NT2/D1 (cell line): Measurements from ENCODE around the gene ZDHHC6.
"Not testable (repeated sequence)": the region's sequence is repeated elsewhere in the genome, so short reads cannot be mapped to it uniquely, and the experiment has no call there.

Experiments used
- DNase-seq: peaks from one replicate; pipeline ENCODE4 v3.0.0-alpha.2; 2011; ENCODE audit warnings: low read depth, low spot score
- H3K27me3 ChIP-seq: 2 replicates; pipeline ENCODE4 v1.6.0; 2011; ENCODE audit warnings: mild to moderate bottlenecking; ENCODE audit not compliant: insufficient read length, insufficient read depth
- H3K36me3 ChIP-seq: 2 replicates; pipeline ENCODE4 v1.6.1; 2011; ENCODE audit warnings: mild to moderate bottlenecking, low read length, mixed read lengths; ENCODE audit not compliant: insufficient read depth, insufficient read length
- H3K4me1 ChIP-seq: 2 replicates; pipeline ENCODE4 v1.5.1; 2011; ENCODE audit not compliant: insufficient read depth, insufficient read length
- H3K4me3 ChIP-seq: 2 replicates; pipeline ENCODE4 v1.5.1; 2011; ENCODE audit warnings: low read depth; ENCODE audit not compliant: insufficient read length
- H3K9ac ChIP-seq: 2 replicates; pipeline ENCODE4 v1.6.0; 2011; ENCODE audit warnings: low read depth; ENCODE audit not compliant: insufficient read length
- H3K9me3 ChIP-seq: 2 replicates; pipeline ENCODE4 v1.5.1; 2011; ENCODE audit warnings: mild to moderate bottlenecking, low read length; ENCODE audit not compliant: insufficient read depth
- SUZ12 ChIP-seq: IDR thresholded peaks from 2 replicates; pipeline ENCODE4 v1.6.1; 2011; ENCODE audit not compliant: insufficient read length, insufficient read depth; ENCODE audit errors: extremely low read depth
- YY1 ChIP-seq: IDR thresholded peaks from 2 replicates; pipeline ENCODE4 v1.6.1; 2011; ENCODE audit not compliant: insufficient read length, insufficient read depth
- ZNF274 ChIP-seq: IDR thresholded peaks from 2 replicates; pipeline ENCODE4 v1.6.1; 2011; ENCODE audit warnings: mild to moderate bottlenecking, low read depth, low read length

ZDHHC6 gene

DNA sequence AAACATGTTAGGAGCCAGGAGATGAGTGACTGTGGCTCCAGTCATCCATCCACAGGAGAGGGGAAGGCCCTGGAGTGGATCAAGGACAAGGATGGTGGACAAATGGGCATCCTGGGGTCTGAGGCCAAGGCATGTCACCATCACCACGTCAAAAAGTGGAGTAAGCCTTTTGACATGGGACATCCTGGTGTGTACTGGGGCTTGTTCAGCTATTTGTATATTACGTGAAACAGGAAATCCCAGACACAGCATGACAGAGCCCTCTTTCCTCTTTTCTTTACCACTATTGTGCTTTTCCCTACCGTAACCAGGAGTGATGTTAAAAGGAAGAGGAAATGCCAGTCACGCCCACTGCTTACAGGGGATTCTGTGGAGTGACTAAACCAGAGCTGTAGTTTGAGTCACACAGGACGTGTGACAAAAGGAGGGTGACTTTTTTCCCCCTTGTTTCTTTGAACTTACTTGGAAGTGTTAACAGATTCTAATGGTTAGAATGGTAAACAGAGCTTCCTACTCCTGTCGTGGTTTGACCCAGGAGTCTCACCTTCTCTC lies 57.4 kb downstream of the ZDHHC6 start:
- H3K9ac ChIP-seq, result no peak overlapping the region
- no peaks in the 10 kb centered on the region for H3K27me3 ChIP-seq
- no peaks in the 10 kb centered on the region for H3K4me1 ChIP-seq
- no peaks in the 10 kb centered on the region for H3K36me3 ChIP-seq
- no peak overlapping the region for H3K4me3 ChIP-seq
- TF ChIP-seq ZNF274 (no peak), SUZ12 (no peak), YY1 (no peak)
- DNase-seq, result no peak
- H3K9me3 ChIP-seq, result no peaks in the 10 kb centered on the region

DNA sequence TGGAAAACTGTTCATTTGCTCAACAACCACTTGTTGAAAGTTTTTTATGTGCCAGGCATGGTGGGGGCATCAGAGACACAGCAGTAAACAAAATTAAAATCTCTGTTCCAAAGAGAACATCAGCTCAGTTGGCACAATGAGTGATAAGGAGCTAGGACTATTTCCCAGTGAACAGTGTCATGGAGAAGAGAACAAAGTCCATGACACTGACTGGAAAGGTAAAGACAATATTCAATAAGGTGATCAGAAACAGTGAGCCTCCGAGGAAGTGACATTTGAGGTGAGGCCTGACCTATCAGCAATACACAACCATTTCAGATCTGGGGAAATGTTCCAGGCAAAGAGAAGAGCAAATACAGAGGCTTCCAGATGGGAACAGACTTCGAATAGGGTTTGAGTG lies 58.2 kb downstream of the ZDHHC6 start:
- no peak overlapping the region for H3K9ac ChIP-seq
- no peaks in the 10 kb centered on the region for H3K36me3 ChIP-seq
- H3K27me3 ChIP-seq, result no peaks in the 10 kb centered on the region
- no peak for TF ChIP-seq SUZ12
- TF ChIP-seq ZNF274, result no peak
- no peak for TF ChIP-seq YY1
- no peak overlapping the region for H3K4me3 ChIP-seq
- no peak for DNase-seq
- H3K4me1 ChIP-seq, result no peaks in the 10 kb centered on the region
- H3K9me3 ChIP-seq, result no peaks in the 10 kb centered on the region

DNA sequence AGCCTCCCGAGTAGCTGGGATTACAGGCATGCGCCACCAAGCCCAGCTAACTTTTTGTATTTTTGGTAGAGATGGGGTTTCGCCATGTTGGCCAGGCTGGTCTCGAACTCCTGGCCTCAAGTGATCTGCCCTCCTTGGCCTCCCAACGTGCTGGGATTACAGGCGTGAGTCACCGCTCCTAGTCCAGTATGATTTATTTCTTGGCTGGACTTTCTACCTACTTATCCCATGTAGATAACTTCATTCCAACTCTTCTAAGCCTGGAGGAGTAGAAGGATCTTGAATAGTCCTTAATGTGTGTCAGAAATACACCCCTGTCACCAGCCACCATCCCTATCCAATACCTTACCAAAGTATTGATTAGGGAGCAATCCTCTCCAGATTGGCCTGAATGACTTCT lies 58.7 kb downstream of the ZDHHC6 start:
- not testable (repeated sequence) for H3K4me1 ChIP-seq, H3K36me3 ChIP-seq, DNase-seq

DNA sequence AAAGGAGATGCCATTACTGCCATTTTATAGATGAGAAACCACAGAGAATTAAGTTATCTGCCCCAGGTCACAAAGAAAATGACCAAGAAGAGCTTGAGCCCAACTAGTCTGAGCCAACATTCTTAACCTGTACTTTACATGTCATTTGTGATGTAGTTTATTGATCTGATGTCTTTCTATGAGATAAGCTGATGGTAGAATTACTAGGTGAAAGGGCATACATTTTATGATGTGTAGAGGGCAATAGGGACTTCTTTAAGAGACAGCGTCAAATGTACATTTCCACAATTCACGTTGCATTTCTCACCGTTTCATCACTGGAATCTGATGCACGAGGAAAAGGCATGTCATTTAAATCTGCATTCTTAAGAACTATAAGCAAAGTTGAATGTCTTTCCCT lies 61.5 kb downstream of the ZDHHC6 start:
- no peaks in the 10 kb centered on the region for H3K9me3 ChIP-seq
- DNase-seq, result no peak
- H3K27me3 ChIP-seq, result no peaks in the 10 kb centered on the region
- no peaks in the 10 kb centered on the region for H3K4me1 ChIP-seq
- H3K9ac ChIP-seq, result no peak overlapping the region
- H3K4me3 ChIP-seq, result no peak overlapping the region
- TF ChIP-seq YY1 (no peak), SUZ12 (no peak), ZNF274 (no peak)
- H3K36me3 ChIP-seq, result no peaks in the 10 kb centered on the region

More for the DNA sequence above, 58.7 kb downstream of the ZDHHC6 start:
- not testable (repeated sequence) for H3K9me3 ChIP-seq, H3K9ac ChIP-seq, H3K27me3 ChIP-seq, H3K4me3 ChIP-seq

DNA sequence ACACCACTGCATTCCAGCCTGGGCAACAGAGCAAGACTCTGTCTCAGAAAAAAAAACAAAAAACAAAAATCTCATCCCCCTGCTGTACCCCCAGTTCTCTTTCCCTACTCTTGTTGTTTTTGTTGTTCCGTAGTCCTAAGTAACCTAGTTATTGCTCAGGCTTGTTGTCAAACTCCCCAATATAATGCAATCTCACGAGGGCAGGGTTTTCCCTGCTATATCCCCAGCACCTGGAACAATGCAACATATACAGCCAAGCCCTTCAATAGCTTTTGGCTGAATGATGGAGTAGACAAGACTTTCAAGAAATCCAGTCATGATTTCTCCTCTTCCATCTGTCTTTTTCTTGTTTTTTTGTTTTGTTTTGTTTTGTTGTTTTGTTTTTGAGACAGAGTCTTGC lies 62.6 kb downstream of the ZDHHC6 start:
- Histone ChIP-seq H3K9me3 (no peaks in the 10 kb centered on the region), H3K4me3 (no peak overlapping the region), H3K9ac (no peak overlapping the region), H3K36me3 (no peaks in the 10 kb centered on the region), H3K27me3 (no peaks in the 10 kb centered on the region), H3K4me1 (no peaks in the 10 kb centered on the region)
- no peak for TF ChIP-seq YY1
- TF ChIP-seq ZNF274, result no peak
- TF ChIP-seq SUZ12, result no peak
- no peak for DNase-seq

DNA sequence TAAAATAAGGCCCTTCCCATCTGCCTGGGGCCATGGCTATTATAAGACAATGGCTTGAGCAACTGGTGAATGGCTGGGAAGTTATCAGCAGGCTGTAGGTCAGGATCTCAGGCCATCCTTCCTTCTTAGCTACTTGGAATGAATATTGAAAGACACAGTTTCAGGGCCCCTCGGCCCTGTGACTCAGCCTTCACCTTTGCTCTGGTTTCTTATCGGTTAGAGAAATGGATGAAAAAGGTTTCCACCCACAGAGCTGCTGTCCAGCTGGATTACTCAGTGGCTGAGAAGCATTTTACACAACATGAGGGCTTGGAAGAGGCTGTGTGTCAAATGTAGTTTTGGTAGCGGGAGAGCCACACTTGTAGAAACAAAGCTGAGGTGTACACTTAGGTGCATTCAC lies 63.4 kb downstream of the ZDHHC6 start:
- no peaks in the 10 kb centered on the region for H3K4me1 ChIP-seq
- H3K36me3 ChIP-seq, result no peaks in the 10 kb centered on the region
- no peak for TF ChIP-seq ZNF274
- TF ChIP-seq SUZ12, result no peak
- no peak for TF ChIP-seq YY1
- H3K4me3 ChIP-seq, result no peak overlapping the region
- no peak for DNase-seq
- H3K27me3 ChIP-seq, result no peaks in the 10 kb centered on the region
- H3K9ac ChIP-seq, result no peak overlapping the region
- no peaks in the 10 kb centered on the region for H3K9me3 ChIP-seq

DNA sequence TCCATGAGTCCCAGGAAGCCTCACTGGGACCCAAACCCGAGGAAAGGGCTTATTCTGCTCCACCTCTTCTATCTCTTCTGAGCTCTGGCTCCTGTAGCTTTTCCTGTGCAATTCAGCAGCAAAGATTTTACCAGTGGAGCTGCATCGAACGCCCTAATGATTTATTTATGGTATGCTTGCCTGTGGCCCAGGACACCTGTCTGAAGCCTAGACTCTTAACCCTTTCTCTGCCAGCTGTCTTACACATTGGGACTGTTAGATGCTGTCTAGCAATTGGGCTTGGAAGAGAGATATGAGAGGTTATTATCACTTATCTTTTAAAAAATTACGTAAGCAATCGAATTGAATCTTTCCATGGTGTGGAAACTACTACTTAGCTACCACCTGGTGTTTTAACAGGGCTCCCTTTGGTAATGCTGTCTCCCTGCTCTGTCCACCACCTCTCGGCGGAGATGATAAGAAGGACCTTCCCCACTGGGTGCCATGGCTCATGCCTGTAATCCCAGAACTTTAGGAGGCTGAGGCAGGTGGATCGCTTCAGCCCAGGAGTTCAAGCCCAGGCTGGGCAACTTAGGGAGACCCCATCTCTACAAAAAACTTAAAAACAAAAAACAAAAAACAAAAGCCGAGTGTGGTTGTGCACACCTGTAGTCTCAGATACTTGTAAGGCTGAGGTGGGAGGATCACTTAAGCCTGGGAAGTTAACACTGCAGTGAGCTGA lies 64.0 kb downstream of the ZDHHC6 start:
- no peak for TF ChIP-seq YY1
- TF ChIP-seq SUZ12, result no peak
- TF ChIP-seq ZNF274, result no peak
- Histone ChIP-seq H3K4me1 (no peaks in the 10 kb centered on the region), H3K9me3 (no peaks in the 10 kb centered on the region), H3K9ac (no peak overlapping the region), H3K4me3 (no peak overlapping the region), H3K27me3 (no peaks in the 10 kb centered on the region), H3K36me3 (no peaks in the 10 kb centered on the region)
- DNase-seq, result no peak
